NOMO-1 treated with dmso at 0.1 percent for 144 hours (cell line): ENCODE measurements around the gene PODXL2.
A peak's percentile ranks its signal among the peaks of the same experiment; 100 is the strongest.
"Not testable (repeated sequence)": the region's sequence is repeated elsewhere in the genome, so short reads cannot be mapped to it uniquely, and the experiment has no call there.

ENCODE experiments used
- DNase-seq: peaks from one replicate; lab custom pipeline; 2025; ENCODE audit not compliant: unreplicated experiment; lab: John Stamatoyannopoulos, UW

PODXL2 gene

GRCh38 chr3:127654374-127654773 lies 25.4 kb downstream of the PODXL2 start:
- DNase-seq: no peak

- DNase-seq: not testable (repeated sequence)
Measured at GRCh38 chr3:127654993-127655392, 26.0 kb downstream of the PODXL2 start.

GRCh38 chr3:127655641-127656040 lies 26.7 kb downstream of the PODXL2 start:
- DNase-seq: no peak

- DNase-seq: no peak
Measured at GRCh38 chr3:127656906-127657305, 27.9 kb downstream of the PODXL2 start.

GRCh38 chr3:127658234-127658633 lies 29.2 kb downstream of the PODXL2 start:
- no peak for DNase-seq

- no peak for DNase-seq
Measured at GRCh38 chr3:127660621-127661251, 31.8 kb downstream of the PODXL2 start.

- no peak for DNase-seq
Measured at GRCh38 chr3:127661600-127661999, 32.6 kb downstream of the PODXL2 start.

GRCh38 chr3:127662001-127662469 lies 33.0 kb downstream of the PODXL2 start:
- no peak for DNase-seq

- DNase-seq: no peak
Measured at GRCh38 chr3:127663151-127663550, 34.2 kb downstream of the PODXL2 start.

- DNase-seq: no peak
Measured at GRCh38 chr3:127665165-127665564, 36.2 kb downstream of the PODXL2 start.

GRCh38 chr3:127665586-127665985 lies 36.6 kb downstream of the PODXL2 start:
- DNase-seq: no peak

GRCh38 chr3:127666676-127667075 lies 37.7 kb downstream of the PODXL2 start:
- no peak for DNase-seq

- DNase-seq: no peak
Measured at GRCh38 chr3:127667119-127667681, 38.2 kb downstream of the PODXL2 start.

GRCh38 chr3:127668906-127669305 lies 39.9 kb downstream of the PODXL2 start:
- no peak for DNase-seq

- no peak for DNase-seq
Measured at GRCh38 chr3:127669541-127670228, 40.7 kb downstream of the PODXL2 start.

- no peak for DNase-seq
Measured at GRCh38 chr3:127670229-127670559, 41.2 kb downstream of the PODXL2 start.

GRCh38 chr3:127670761-127671522 lies 42.0 kb downstream of the PODXL2 start:
- DNase-seq: no peak

GRCh38 chr3:127671523-127672428 lies 42.8 kb downstream of the PODXL2 start:
- peak; percentile 11 for DNase-seq

GRCh38 chr3:127672429-127673190 lies 43.6 kb downstream of the PODXL2 start, which contains the start of gene ABTB1:
Gene ABTB1, plus strand, starts transcription at chr3:127672952. Its CDS starts 74 bp downstream, at chr3:127673026.
- DNase-seq: peak; percentile 77
